ENCODE measurements around the gene HAUS2. TPM values are rescaled to one million over a fixed set of nuclear protein-coding genes. Genes with fewer than 3 reads are reported as not detected.

Gene HAUS2
- total and polyA plus RNA-seq, 10 of the 15 experiments (the other 5 are each of a cell fraction or from before 2014, with no cell fraction given) = 28.7 to 59.3 (median 40.6) TPM

DNA sequence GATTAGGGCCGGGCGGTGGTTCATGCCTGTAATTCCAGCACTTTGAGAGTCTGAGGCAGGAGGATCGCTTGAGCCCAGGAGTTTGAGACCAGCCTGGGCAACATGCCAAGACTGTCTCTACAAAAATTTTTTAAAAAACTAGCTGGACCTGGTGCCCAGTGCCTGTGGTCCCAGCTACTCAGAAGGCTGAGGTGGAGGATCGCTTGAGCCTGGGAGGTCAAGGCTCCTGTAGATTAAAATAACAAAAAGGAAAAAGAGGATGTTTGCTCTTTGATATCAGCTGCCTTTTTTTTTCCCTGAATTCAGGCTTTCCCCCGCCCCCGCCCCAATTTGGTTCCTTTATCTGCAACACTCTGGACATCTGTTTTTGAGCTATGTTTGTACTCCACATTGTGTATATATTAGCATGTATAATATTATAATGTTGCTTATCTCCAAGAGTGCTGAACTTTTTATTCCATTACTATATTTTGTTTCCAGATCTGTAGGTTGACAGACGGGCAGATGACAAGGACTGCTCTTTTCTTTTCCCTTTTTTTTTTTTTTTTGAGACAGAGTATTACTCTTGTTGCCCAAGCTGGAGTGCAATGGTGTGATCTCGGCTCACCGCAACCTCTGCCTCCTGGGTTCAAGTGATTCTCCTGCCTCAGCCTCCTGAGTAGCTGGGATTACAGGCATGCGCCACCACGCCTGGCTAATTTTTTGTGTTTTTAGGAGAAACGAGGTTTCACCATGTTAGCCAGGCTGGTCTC is 48.6 kb upstream of the HAUS2 start:
- FAIRE-seq (no peak), ATAC-seq (no peak), DNase-seq (ENCODE audit: low read depth, low spot score) (no peak)
- Histone ChIP-seq H4K20me1 (ENCODE audit: control insufficient read depth, insufficient read depth) (no peaks in the 10 kb centered on the region), H3K27ac (ENCODE audit: control insufficient read depth, insufficient read depth) (peak overlapping the region; percentile 18), H2AFZ (ENCODE audit: control insufficient read depth, low read depth, low read length) (no peak overlapping the region), H3K79me2 (ENCODE audit: control insufficient read depth, insufficient read depth, low read length) (peaks cover 81% of the 10 kb centered on the region), H3K36me3 (ENCODE audit: control insufficient read depth in 2 of 2, insufficient read depth in 2 of 2, low read length in 1 of 2) (peaks cover 0 to 3% of the 10 kb centered on the region in 2 experiments; a peak in 1 of 4 replicates), H3K27me3 (replicated peaks in 1 of 2; ENCODE audit: control insufficient read depth in 2 of 2, insufficient read depth in 2 of 2, low read length in 1 of 2) (no peaks in the 10 kb centered on the region), H3K4me1 (ENCODE audit: control insufficient read depth, insufficient read depth, low read length) (peaks cover 56% of the 10 kb centered on the region), H3K4me2 (ENCODE audit: control insufficient read depth, insufficient read depth) (peak overlapping the region; percentile 54), H3K4me3 (peak overlapping the region; percentile 38; the same call in 1 of the 2 replicates), H3K9ac (ENCODE audit: control insufficient read depth, insufficient read depth, low read length) (no peak overlapping the region), H3K9me3 (replicated peaks; ENCODE audit: control insufficient read depth, insufficient read depth, low read length) (no peaks in the 10 kb centered on the region; the same call in 2 of the 3 replicates)
- TF ChIP-seq RBBP5 (conservative IDR thresholded peaks at IDR 0.05) (no peak), HDGF (IDR thresholded peaks at IDR 0.05) (0 out of 2 replicates have a peak, but pooled peaks have one; percentile 76), SRF (IDR thresholded peaks at IDR 0.05; ENCODE audit: low read depth in 2 of 2, low read length in 2 of 2) (no peak), IKZF1 (conservative IDR thresholded peaks at IDR 0.05) (0 out of 2 replicates have a peak, but pooled peaks have one; percentile 4), CHD1 (IDR thresholded peaks at IDR 0.05; ENCODE audit: low read depth, low read length) (no peak), JUND (IDR thresholded peaks at IDR 0.05; ENCODE audit: low read depth, low read length) (no peak), CHD2 (IDR thresholded peaks at IDR 0.05; ENCODE audit: borderline replicate concordance, low read depth, low read length) (no peak)
- TF ChIP-seq, protein P1, sequence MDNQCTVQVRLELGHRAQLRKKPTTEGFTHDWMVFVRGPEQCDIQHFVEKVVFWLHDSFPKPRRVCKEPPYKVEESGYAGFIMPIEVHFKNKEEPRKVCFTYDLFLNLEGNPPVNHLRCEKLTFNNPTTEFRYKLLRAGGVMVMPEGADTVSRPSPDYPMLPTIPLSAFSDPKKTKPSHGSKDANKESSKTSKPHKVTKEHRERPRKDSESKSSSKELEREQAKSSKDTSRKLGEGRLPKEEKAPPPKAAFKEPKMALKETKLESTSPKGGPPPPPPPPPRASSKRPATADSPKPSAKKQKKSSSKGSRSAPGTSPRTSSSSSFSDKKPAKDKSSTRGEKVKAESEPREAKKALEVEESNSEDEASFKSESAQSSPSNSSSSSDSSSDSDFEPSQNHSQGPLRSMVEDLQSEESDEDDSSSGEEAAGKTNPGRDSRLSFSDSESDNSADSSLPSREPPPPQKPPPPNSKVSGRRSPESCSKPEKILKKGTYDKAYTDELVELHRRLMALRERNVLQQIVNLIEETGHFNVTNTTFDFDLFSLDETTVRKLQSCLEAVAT (IDR thresholded peaks at IDR 0.05) = peak; percentile 35; the same call in 1 of the 2 replicates
- TF ChIP-seq, protein P2, sequence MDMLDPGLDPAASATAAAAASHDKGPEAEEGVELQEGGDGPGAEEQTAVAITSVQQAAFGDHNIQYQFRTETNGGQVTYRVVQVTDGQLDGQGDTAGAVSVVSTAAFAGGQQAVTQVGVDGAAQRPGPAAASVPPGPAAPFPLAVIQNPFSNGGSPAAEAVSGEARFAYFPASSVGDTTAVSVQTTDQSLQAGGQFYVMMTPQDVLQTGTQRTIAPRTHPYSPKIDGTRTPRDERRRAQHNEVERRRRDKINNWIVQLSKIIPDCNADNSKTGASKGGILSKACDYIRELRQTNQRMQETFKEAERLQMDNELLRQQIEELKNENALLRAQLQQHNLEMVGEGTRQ (IDR thresholded peaks at IDR 0.05; ENCODE audit: borderline replicate concordance, low read depth, low read length) = no peak
- POLR2A ChIA-PET = interaction anchor here (0.5 to 4.1 kb wide), 11 partner anchors 9 to 1296 kb away, joined by 3 to 23 read pairs (median 4); partner anchors contain the start of genes HAUS2, LRRC57, STARD9 and ZNF106
- CTCF ChIA-PET = interaction anchor here (0.6 to 1.1 kb wide), 4 partner anchors 9 to 151 kb away, joined by 3 to 5 read pairs (median 3); partner anchors contain the start of gene ZNF106
- RAD21 ChIA-PET (ENCODE audit: unreplicated experiment) = interaction anchor here (1.6 to 1.9 kb wide), 2 partner anchors 9 to 48 kb away, joined by 6 read pairs; partner anchors contain the start of genes HAUS2, LRRC57 and ZNF106
- 60% methylated on average over 8 of the region's 12 CpGs for WGBS (ENCODE audit: insufficient coverage, insufficient replicate concordance, low lambda C conversion rate, missing lambda C conversion rate)
- intact Hi-C loops (cut with micrococcal nuclease; ENCODE audit: unreplicated experiment) = no loop called here
- SMC1A ChIA-PET (ENCODE audit: uncharacterized antibody, unreplicated experiment) = interaction anchor here (0.7 to 1.6 kb wide), 7 partner anchors 9 to 147 kb away, joined by 3 to 12 read pairs (median 3); partner anchors contain the start of genes HAUS2, LRRC57 and ZNF106
- in situ Hi-C loops (cut with MboI) = no loop called here
- BruUV-seq (replicated peaks) = no TSS peak
